Cardiac muscle cell (in vitro differentiated cells and primary cell): ENCODE results near the gene SPTLC3. TPM values are rescaled to one million over a fixed set of nuclear protein-coding genes. Genes with fewer than 3 reads are reported as not detected.

Experiments used
- DNase-seq, 2 donors: peaks; one replicate each; pipeline versions ENCODE4 v3.0.0 to v3.0.0-alpha.2; 2010 to 2017; ENCODE audit warnings: low read depth in 1 of 2, low spot score in 1 of 2
- H3K27ac ChIP-seq: fragments of 200-600 bp; sonication (generic); 2 replicates; pipeline ENCODE4 v1.5.1; 2016
- H3K27me3 ChIP-seq: fragments of 200-600 bp; sonication (generic); 2 replicates; pipeline ENCODE4 v1.6.0; 2016; ENCODE audit warnings: control low read depth
- H3K36me3 ChIP-seq: fragments of 200-600 bp; sonication (generic); 2 replicates; pipeline ENCODE4 v1.5.1; 2016; ENCODE audit warnings: control low read depth
- H3K4me1 ChIP-seq: fragments of 200-600 bp; sonication (generic); 2 replicates; pipeline ENCODE4 v1.8.1; 2017; ENCODE audit warnings: low read depth, mild to moderate bottlenecking, mixed run types
- H3K4me3 ChIP-seq: fragments of 200-600 bp; sonication (generic); 2 replicates; pipeline ENCODE4 v1.5.1; 2016; ENCODE audit warnings: mild to moderate bottlenecking
- H3K9me3 ChIP-seq: fragments of 200-600 bp; sonication (generic); 2 replicates; pipeline ENCODE4 v1.5.1; 2017; ENCODE audit warnings: low read depth, mild to moderate bottlenecking, control low read depth
- polyA plus RNA-seq: library from polyadenylated mRNA; unstranded; fragments of >200 nt; fragmentation: Nextera tagmentation; extraction: Ambion mirVana; gene quantifications from 2 replicates; pipeline ENCODE4 v1.2.1, GENCODE V29; 2016
- total RNA-seq: library from RNA; depleted of rRNA; stranded (reverse); fragments of >200 nt; gene quantifications from 2 replicates; pipeline ENCODE4 v1.2.3, GENCODE V29; 2016
- TF ChIP-seq, protein P1 (sequence below): IDR thresholded peaks from 2 replicates; pipeline ENCODE4 v1.5.1; 2012; ENCODE audit warnings: low read depth, mild to moderate bottlenecking, low read length

Gene SPTLC3
- total and polyA plus RNA-seq, 2 experiments from 2014 or later = 2.2 to 6.2 TPM

DNA sequence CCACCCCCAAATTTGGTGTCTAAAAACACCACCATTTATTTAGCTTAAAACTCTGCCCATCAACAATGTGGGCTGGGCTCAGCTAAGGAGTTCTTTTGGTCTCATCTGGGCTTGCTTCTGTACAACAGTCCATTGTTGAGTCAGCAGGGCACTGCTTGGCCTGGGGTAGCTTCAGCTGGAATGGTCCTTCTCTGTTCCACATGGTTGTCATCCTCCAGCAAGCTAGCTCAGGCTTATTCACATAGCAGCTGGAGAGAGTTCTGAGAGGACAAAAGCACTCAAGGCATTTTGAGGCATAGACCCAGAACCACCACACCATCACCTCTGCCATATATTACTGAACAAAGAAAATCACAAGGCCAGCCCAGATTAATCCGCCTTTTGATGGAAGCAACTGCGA, 116.7 kb downstream of the SPTLC3 start:
- no peaks in the 10 kb centered on the region for H3K9me3 ChIP-seq
- TF ChIP-seq, protein P1, sequence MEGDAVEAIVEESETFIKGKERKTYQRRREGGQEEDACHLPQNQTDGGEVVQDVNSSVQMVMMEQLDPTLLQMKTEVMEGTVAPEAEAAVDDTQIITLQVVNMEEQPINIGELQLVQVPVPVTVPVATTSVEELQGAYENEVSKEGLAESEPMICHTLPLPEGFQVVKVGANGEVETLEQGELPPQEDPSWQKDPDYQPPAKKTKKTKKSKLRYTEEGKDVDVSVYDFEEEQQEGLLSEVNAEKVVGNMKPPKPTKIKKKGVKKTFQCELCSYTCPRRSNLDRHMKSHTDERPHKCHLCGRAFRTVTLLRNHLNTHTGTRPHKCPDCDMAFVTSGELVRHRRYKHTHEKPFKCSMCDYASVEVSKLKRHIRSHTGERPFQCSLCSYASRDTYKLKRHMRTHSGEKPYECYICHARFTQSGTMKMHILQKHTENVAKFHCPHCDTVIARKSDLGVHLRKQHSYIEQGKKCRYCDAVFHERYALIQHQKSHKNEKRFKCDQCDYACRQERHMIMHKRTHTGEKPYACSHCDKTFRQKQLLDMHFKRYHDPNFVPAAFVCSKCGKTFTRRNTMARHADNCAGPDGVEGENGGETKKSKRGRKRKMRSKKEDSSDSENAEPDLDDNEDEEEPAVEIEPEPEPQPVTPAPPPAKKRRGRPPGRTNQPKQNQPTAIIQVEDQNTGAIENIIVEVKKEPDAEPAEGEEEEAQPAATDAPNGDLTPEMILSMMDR = no peak

DNA sequence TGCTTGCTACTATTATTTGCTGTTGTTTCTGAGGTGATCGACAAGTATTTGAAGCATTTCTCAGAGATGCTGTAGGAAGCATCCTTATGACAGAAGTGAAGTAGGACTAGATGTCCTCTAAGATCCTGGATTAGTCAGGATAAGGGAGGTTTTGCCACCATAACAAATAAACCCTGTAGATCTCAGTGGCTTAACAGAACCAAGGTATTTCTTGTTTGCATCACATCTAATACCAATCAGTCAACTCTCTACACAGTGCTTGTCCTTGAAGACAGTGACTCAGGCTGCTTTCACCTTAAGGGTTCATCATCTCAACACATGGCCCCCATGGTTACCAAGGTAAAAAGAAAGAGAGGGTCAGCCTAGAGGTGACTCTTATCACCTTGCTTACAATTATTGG, 119.4 kb downstream of the SPTLC3 start:
- TF ChIP-seq, protein P1 = no peak
- H3K27ac ChIP-seq = no peak overlapping the region
- H3K36me3 ChIP-seq = no peaks in the 10 kb centered on the region
- no peaks in the 10 kb centered on the region for H3K9me3 ChIP-seq
- no peak overlapping the region for H3K4me3 ChIP-seq
- H3K4me1 ChIP-seq = peaks cover 7% of the 10 kb centered on the region
- no peak for DNase-seq
- no peaks in the 10 kb centered on the region for H3K27me3 ChIP-seq

More for the DNA sequence above, 116.7 kb downstream of the SPTLC3 start:
- Histone ChIP-seq H3K4me3 (no peak overlapping the region), H3K4me1 (peaks cover 5% of the 10 kb centered on the region), H3K27me3 (no peaks in the 10 kb centered on the region), H3K27ac (no peak overlapping the region), H3K36me3 (no peaks in the 10 kb centered on the region)
- no peak for DNase-seq

DNA sequence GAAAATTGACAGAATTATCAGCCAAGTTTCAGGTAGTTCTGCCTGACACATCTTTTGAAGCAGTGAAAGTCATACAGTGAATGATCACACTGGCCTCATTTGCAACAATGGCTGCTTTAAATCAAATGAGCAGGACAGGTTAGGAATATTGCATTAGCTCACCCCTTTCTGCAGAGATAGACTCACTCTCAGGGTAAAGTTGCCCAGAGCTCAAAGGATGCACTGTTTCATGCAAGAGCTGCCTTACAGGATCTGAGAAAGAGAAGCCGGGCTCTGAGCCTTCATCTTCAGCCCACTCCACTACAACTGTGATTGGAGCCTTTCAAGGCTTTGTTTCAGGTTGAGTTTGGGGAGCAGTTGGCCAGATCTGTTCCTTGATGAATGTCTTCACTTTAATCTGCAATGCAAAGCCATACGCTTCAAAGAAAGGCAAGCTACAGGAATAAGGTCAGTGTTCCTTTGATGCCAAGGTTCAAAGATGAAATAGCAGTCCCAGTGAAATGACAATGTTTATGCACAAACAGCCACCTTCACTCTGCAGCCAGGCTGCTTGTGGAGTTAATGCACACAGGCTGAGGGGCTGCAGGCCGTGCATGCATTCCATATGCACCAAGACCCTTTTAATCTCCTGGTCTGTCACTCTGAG, 121.4 kb downstream of the SPTLC3 start:
- no peaks in the 10 kb centered on the region for H3K9me3 ChIP-seq
- no peak for DNase-seq
- no peaks in the 10 kb centered on the region for H3K27me3 ChIP-seq
- no peak overlapping the region for H3K27ac ChIP-seq
- no peaks in the 10 kb centered on the region for H3K36me3 ChIP-seq
- H3K4me3 ChIP-seq = no peak overlapping the region
- TF ChIP-seq, protein P1 = no peak
- peaks cover 7% of the 10 kb centered on the region for H3K4me1 ChIP-seq

DNA sequence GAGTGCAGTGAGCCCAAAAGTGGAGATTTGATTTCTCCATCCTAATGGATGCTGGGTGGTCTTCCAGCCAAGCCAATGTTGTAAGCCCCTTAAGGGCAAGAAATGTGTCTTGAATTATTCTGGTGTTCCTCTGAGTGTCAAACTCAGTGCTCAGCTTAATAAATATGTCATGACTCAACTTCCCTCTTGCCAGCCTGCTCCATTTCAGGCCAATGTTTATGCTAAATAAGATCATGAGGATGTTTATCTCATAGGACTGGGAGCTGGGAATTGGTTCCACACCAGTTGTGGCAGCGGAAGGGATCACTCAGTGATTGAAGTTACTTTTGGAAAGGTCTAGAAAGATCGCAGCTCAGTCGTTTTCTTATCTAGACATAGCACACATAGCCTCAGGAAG, 121.9 kb downstream of the SPTLC3 start:
- TF ChIP-seq, protein P1 = no peak
- Histone ChIP-seq H3K4me3 (no peak overlapping the region), H3K9me3 (no peaks in the 10 kb centered on the region), H3K27me3 (no peaks in the 10 kb centered on the region), H3K4me1 (peaks cover 7% of the 10 kb centered on the region), H3K27ac (no peak overlapping the region), H3K36me3 (no peaks in the 10 kb centered on the region)
- no peak for DNase-seq

DNA sequence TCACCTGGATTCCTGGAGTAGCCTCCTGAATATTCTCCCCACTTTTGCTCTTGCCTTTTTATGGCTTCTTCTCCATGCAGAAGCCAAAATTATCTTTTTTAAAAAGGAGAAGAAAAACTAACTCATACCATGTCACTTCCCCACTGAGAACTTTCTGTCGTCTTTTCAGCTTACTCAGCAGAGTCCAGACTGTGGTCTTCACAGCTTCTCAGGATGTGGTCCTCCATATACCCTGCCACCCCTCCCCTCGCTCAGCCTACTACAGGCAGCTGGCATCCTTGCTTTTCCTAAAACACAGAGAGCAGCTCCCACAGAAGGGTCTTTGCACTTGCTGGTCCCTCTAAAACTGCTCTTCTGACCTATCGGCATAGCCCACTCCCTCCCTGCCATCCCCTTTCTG, 122.9 kb downstream of the SPTLC3 start:
- TF ChIP-seq, protein P1 = no peak

More for the DNA sequence above, 122.9 kb downstream of the SPTLC3 start:
- no peak overlapping the region for H3K4me3 ChIP-seq
- H3K36me3 ChIP-seq = no peaks in the 10 kb centered on the region
- H3K9me3 ChIP-seq = no peaks in the 10 kb centered on the region
- H3K27ac ChIP-seq = no peak overlapping the region
- no peaks in the 10 kb centered on the region for H3K27me3 ChIP-seq
- peaks cover 7% of the 10 kb centered on the region for H3K4me1 ChIP-seq
- DNase-seq = no peak
